GM12878 (cell line): ENCODE measurements around the gene NLRP9. TPM values are rescaled to one million over a fixed set of nuclear protein-coding genes. Genes with fewer than 3 reads are reported as not detected.

Experiments
- ATAC-seq: fragments of 200-7000 bp; cut with Tn5 transposase; 3 replicates; pipeline ENCODE4 v1.9.1; 2020; ENCODE audit warnings: mild to moderate bottlenecking, moderate library complexity
- BruUV-seq: library from RNA; stranded (reverse); fragments of 400-500 nt; replicated peaks from 2 replicates; lab custom pipeline; 2021; lab: Mats Ljungman, UMichigan
- CTCF ChIA-PET: fragments of 300-600 bp; sonication (Branson Sonifier 250); formaldehyde crosslinking; extraction: SDS; loops from one replicate; lab custom pipeline; 2021; ENCODE audit warnings: inconsistent platforms; lab: Yijun Ruan, JAX
- POLR2A ChIA-PET: fragments of 350-600 bp; formaldehyde crosslinking; extraction: SDS; loops from one replicate; lab custom pipeline; 2021; ENCODE audit warnings: inconsistent platforms; lab: Charles Lee
- RAD21 ChIA-PET: fragments of 300-600 bp; sonication (Branson Sonifier 250); formaldehyde crosslinking; loops from one replicate; lab custom pipeline; 2023; ENCODE audit warnings: antibody characterized with exemption; ENCODE audit not compliant: unreplicated experiment; lab: Charles Lee
- SMC1A ChIA-PET: fragments of 300-600 bp; sonication (Branson Sonifier 250); formaldehyde crosslinking; loops from one replicate; lab custom pipeline; 2023; ENCODE audit not compliant: unreplicated experiment, uncharacterized antibody; lab: Charles Lee
- DNase-seq: peaks from one replicate; pipeline ENCODE4 v3.0.0-alpha.2; 2011; ENCODE audit warnings: low read depth, low spot score
- FAIRE-seq: peaks from 3 replicates; lab custom pipeline; 2011; peaks lifted over from hg19 to GRCh38; lab: Jason Lieb, UNC
- H2AFZ ChIP-seq: 2 replicates; pipeline ENCODE4 v1.6.0; 2011; ENCODE audit warnings: low read depth, low read length, control low read depth; ENCODE audit not compliant: control insufficient read depth
- H3K27ac ChIP-seq: 2 replicates; pipeline ENCODE4 v1.5.1; 2011; ENCODE audit warnings: control low read depth; ENCODE audit not compliant: control insufficient read depth, insufficient read depth
- H3K27me3 ChIP-seq, 2 experiments: replicated peaks in 1 of 2; 2 replicates each; pipeline versions ENCODE4 v1.6.0 to v1.6.1; 2011; ENCODE audit warnings: low read length in 1 of 2; ENCODE audit not compliant: control insufficient read depth in 2 of 2, insufficient read depth in 2 of 2
- H3K36me3 ChIP-seq, 2 experiments: 2 replicates each; pipeline ENCODE4 v1.5.1; 2011; ENCODE audit warnings: low read length in 1 of 2; ENCODE audit not compliant: control insufficient read depth in 2 of 2, insufficient read depth in 2 of 2
- H3K4me1 ChIP-seq: 2 replicates; pipeline ENCODE4 v1.6.1; 2011; ENCODE audit warnings: mild to moderate bottlenecking, low read length, moderate library complexity, mixed read lengths; ENCODE audit not compliant: control insufficient read depth, insufficient read depth
- H3K4me2 ChIP-seq: 2 replicates; pipeline ENCODE4 v1.6.0; 2011; ENCODE audit warnings: control low read depth; ENCODE audit not compliant: control insufficient read depth, insufficient read depth
- H3K4me3 ChIP-seq: fragments of 200-600 bp; sonication (generic); 2 replicates; pipeline ENCODE4 v1.5.1; 2016
- H3K79me2 ChIP-seq: 2 replicates; pipeline ENCODE4 v1.6.0; 2011; ENCODE audit warnings: low read length; ENCODE audit not compliant: control insufficient read depth, insufficient read depth
- H3K9ac ChIP-seq: 2 replicates; pipeline ENCODE4 v1.8.0; 2011; ENCODE audit warnings: low read length, control low read depth, mixed read lengths; ENCODE audit not compliant: control insufficient read depth, insufficient read depth
- H3K9me3 ChIP-seq: replicated peaks from 3 replicates; pipeline ENCODE4 v1.5.1; 2011; ENCODE audit warnings: mild to moderate bottlenecking, low read length; ENCODE audit not compliant: control insufficient read depth, insufficient read depth
- H4K20me1 ChIP-seq: 2 replicates; pipeline ENCODE4 v1.6.0; 2011; ENCODE audit not compliant: control insufficient read depth, insufficient read depth
- ATF7 ChIP-seq: fragments of 450-650 bp; IDR thresholded peaks from 2 replicates; pipeline ENCODE4 v1.6.1; 2016; ENCODE audit warnings: low read depth, mild to moderate bottlenecking
- EED ChIP-seq: sonication (generic); IDR thresholded peaks from 2 replicates; pipeline ENCODE4 v1.6.1; 2016; ENCODE audit warnings: antibody characterized with exemption, low read depth
- EZH2 ChIP-seq: IDR thresholded peaks from 2 replicates; pipeline ENCODE4 v1.6.1; 2012; ENCODE audit warnings: low read depth, mild to moderate bottlenecking, control low read depth, inconsistent platforms, low read length, borderline replicate concordance; ENCODE audit not compliant: control insufficient read depth
- GATAD2B ChIP-seq: fragments of 450-650 bp; conservative IDR thresholded peaks from 2 replicates; pipeline ENCODE4 v1.6.1; 2017; ENCODE audit warnings: low read depth, mild to moderate bottlenecking, moderate library complexity
- HDGF ChIP-seq: fragments of 450-650 bp; IDR thresholded peaks from 2 replicates; pipeline ENCODE4 v1.6.1; 2016; ENCODE audit warnings: antibody characterized with exemption
- JUNB ChIP-seq: IDR thresholded peaks from 2 replicates; pipeline ENCODE4 v1.6.1; 2016; ENCODE audit warnings: antibody characterized with exemption, mild to moderate bottlenecking
- MEF2A ChIP-seq: IDR thresholded peaks from 2 replicates; pipeline ENCODE4 v1.6.1; 2011; ENCODE audit warnings: low read depth, mild to moderate bottlenecking, low read length, moderate library complexity; ENCODE audit not compliant: insufficient read depth
- NR2C2 ChIP-seq: IDR thresholded peaks from 2 replicates; pipeline ENCODE4 v1.6.1; 2011; ENCODE audit warnings: borderline replicate concordance, low read depth; ENCODE audit not compliant: control insufficient read depth, insufficient read length
- RBBP5 ChIP-seq: fragments of 200-600 bp; sonication (generic); conservative IDR thresholded peaks from 2 replicates; pipeline ENCODE4 v1.6.1; 2016
- SMC3 ChIP-seq: IDR thresholded peaks from 2 replicates; pipeline ENCODE4 v1.6.1; 2011; ENCODE audit warnings: low read length, improper control_type of control experiment, borderline replicate concordance
- whole genome bisulfite sequencing: methylation state at CpG from one replicate; pipeline ENCODE4 v1.1.6; 2016; ENCODE audit warnings: low lambda C conversion rate; ENCODE audit not compliant: insufficient replicate concordance, insufficient coverage; ENCODE audit errors: missing lambda C conversion rate; 5-methylcytosine and 5-hydroxymethylcytosine counted together
- in situ Hi-C: fragments of 300-500 bp; cut with MboI; formaldehyde crosslinking; loops from 9 replicates; pipeline ENCODE4 v1.14.3; 2018; ENCODE audit warnings: mixed read lengths
- intact Hi-C: fragments of 100-400 bp; cut with micrococcal nuclease; formaldehyde crosslinking; loops from one replicate; pipeline ENCODE4 v1.14.2; 2022; ENCODE audit not compliant: unreplicated experiment
- polyA plus RNA-seq, 11 experiments: library from polyadenylated mRNA; depleted of rRNA in 4 of 11; unstranded in 6 of 11; stranded (reverse) in 5 of 11; fragments of >200 nt; fragmentation: Nextera tagmentation in 4 of 11; fragmentation: Illumina TruSeq in 1 of 11; extraction: Ambion mirVana in 4 of 11; extraction: Trizol in 1 of 11; gene quantifications; 1 replicate in 1 of 11; 2 replicates in 10 of 11; pipeline versions ENCODE4 v1.2.1 to v1.2.3, GENCODE V29; 2011 to 2016; ENCODE audit warnings: inconsistent platforms in 2 of 11, missing spikeins in 2 of 11, low read depth in 1 of 11
- total RNA-seq, 4 experiments: library from RNA; depleted of rRNA in 3 of 4; stranded (reverse); fragments of >200 nt in 3 of 4; fragmentation: Illumina TruSeq in 1 of 4; extraction: Trizol in 1 of 4; gene quantifications; 2 replicates each; pipeline versions ENCODE4 v1.2.1 to v1.2.3, GENCODE V29; 2013 to 2021
- TF ChIP-seq, protein P1 (sequence below): fragments of 450-650 bp; IDR thresholded peaks from 2 replicates; pipeline ENCODE4 v1.6.1; 2017; ENCODE audit warnings: mild to moderate bottlenecking, moderate library complexity
- TF ChIP-seq, protein P2 (sequence below): IDR thresholded peaks from 2 replicates; pipeline ENCODE4 v1.6.1; 2011; ENCODE audit warnings: mild to moderate bottlenecking, low read depth, low read length, moderate library complexity; ENCODE audit not compliant: insufficient replicate concordance
- TF ChIP-seq, protein P3 (sequence below): fragments of 450-650 bp; IDR thresholded peaks from 2 replicates; pipeline ENCODE4 v1.6.1; 2017; ENCODE audit warnings: antibody characterized with exemption, mild to moderate bottlenecking, moderate library complexity
- TF ChIP-seq, protein P4 (sequence below): IDR thresholded peaks from 2 replicates; pipeline ENCODE4 v1.6.1; 2011; ENCODE audit warnings: low read depth, mild to moderate bottlenecking, low read length, moderate library complexity, borderline replicate concordance; ENCODE audit errors: extremely low read depth

NLRP9 gene
- total and polyA plus RNA-seq, 10 of the 15 experiments (the other 5 are each of a cell fraction or from before 2014, with no cell fraction given), result not detected

DNA sequence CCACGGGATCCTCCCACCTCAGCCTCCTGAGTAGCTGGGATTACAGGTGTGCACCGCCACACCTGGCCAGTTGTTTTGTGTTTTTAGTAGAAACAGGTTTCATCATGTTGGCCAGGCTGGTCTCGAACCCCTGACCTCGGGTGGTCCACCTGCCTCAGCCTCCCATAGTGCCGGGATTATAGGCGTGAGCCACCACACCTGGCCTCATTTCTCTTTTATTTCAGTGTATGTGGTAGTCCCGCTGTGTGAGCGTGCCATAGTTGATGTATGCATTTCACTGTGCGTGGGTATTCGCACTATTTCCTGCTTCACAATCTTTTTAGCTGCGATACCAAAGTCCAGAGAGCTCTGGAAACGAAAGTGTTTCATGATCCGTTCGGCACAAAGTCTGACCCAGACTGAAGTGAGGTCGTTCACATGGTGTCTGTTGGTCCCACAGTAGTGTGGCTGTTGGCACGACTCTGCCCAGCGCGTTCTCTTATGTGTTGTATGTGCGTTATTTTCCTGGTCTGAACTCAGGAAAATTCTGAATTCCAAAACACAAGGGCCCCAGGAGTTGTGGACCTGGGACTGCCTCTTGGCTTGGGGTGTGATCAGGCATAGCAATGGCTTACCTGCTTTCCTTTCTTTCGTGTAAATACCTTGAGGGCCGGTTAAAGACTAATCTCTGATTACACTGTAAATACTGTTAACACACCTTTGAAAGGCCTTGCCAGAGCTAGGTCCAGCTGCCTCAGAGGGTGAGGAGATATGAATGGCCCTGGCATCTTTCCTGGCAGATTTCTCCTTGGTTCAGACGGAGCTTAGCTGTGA is 54.5 kb downstream of the NLRP9 start:
- Histone ChIP-seq H3K27ac (no peak overlapping the region), H3K4me2 (no peak overlapping the region), H3K4me3 (no peak overlapping the region), H3K9me3 (no peaks in the 10 kb centered on the region), H3K27me3 (no peaks in the 10 kb centered on the region), H3K4me1 (peaks cover 15% of the 10 kb centered on the region), H3K9ac (no peak overlapping the region), H4K20me1 (peaks cover 12% of the 10 kb centered on the region), H3K79me2 (peaks cover 32% of the 10 kb centered on the region), H2AFZ (no peak overlapping the region), H3K36me3 (peaks cover 26 to 27% of the 10 kb centered on the region in 2 experiments)
- no peak for ATAC-seq
- ChIA-PET SMC1A (no interaction called here), CTCF (interaction anchor here (0.8 kb wide), 1 partner anchor 29 kb away, joined by 3 read pairs; the partner anchor contains the start of gene U2AF2), RAD21 (no interaction called here), POLR2A (no interaction called here)
- in situ Hi-C loops (no loop called here), intact Hi-C loops (no loop called here)
- 92% methylated on average over 22 of the region's 22 CpGs for WGBS
- no peak for FAIRE-seq
- no peak for DNase-seq
- no TSS peak for BruUV-seq
- no peak for TF ChIP-seq NR2C2
- TF ChIP-seq SMC3, result no peak
- TF ChIP-seq EZH2, result no peak
- no peak for TF ChIP-seq EED
- TF ChIP-seq HDGF, result no peak
- TF ChIP-seq, protein P1, sequence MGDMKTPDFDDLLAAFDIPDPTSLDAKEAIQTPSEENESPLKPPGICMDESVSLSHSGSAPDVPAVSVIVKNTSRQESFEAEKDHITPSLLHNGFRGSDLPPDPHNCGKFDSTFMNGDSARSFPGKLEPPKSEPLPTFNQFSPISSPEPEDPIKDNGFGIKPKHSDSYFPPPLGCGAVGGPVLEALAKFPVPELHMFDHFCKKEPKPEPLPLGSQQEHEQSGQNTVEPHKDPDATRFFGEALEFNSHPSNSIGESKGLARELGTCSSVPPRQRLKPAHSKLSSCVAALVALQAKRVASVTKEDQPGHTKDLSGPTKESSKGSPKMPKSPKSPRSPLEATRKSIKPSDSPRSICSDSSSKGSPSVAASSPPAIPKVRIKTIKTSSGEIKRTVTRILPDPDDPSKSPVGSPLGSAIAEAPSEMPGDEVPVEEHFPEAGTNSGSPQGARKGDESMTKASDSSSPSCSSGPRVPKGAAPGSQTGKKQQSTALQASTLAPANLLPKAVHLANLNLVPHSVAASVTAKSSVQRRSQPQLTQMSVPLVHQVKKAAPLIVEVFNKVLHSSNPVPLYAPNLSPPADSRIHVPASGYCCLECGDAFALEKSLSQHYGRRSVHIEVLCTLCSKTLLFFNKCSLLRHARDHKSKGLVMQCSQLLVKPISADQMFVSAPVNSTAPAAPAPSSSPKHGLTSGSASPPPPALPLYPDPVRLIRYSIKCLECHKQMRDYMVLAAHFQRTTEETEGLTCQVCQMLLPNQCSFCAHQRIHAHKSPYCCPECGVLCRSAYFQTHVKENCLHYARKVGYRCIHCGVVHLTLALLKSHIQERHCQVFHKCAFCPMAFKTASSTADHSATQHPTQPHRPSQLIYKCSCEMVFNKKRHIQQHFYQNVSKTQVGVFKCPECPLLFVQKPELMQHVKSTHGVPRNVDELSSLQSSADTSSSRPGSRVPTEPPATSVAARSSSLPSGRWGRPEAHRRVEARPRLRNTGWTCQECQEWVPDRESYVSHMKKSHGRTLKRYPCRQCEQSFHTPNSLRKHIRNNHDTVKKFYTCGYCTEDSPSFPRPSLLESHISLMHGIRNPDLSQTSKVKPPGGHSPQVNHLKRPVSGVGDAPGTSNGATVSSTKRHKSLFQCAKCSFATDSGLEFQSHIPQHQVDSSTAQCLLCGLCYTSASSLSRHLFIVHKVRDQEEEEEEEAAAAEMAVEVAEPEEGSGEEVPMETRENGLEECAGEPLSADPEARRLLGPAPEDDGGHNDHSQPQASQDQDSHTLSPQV, result no peak
- no peak for TF ChIP-seq GATAD2B
- TF ChIP-seq MEF2A, result no peak
- no peak for TF ChIP-seq JUNB
- TF ChIP-seq, protein P2, sequence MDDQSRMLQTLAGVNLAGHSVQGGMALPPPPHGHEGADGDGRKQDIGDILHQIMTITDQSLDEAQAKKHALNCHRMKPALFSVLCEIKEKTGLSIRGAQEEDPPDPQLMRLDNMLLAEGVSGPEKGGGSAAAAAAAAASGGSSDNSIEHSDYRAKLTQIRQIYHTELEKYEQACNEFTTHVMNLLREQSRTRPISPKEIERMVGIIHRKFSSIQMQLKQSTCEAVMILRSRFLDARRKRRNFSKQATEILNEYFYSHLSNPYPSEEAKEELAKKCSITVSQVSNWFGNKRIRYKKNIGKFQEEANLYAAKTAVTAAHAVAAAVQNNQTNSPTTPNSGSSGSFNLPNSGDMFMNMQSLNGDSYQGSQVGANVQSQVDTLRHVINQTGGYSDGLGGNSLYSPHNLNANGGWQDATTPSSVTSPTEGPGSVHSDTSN, result no peak
- no peak for TF ChIP-seq RBBP5
- TF ChIP-seq, protein P3, sequence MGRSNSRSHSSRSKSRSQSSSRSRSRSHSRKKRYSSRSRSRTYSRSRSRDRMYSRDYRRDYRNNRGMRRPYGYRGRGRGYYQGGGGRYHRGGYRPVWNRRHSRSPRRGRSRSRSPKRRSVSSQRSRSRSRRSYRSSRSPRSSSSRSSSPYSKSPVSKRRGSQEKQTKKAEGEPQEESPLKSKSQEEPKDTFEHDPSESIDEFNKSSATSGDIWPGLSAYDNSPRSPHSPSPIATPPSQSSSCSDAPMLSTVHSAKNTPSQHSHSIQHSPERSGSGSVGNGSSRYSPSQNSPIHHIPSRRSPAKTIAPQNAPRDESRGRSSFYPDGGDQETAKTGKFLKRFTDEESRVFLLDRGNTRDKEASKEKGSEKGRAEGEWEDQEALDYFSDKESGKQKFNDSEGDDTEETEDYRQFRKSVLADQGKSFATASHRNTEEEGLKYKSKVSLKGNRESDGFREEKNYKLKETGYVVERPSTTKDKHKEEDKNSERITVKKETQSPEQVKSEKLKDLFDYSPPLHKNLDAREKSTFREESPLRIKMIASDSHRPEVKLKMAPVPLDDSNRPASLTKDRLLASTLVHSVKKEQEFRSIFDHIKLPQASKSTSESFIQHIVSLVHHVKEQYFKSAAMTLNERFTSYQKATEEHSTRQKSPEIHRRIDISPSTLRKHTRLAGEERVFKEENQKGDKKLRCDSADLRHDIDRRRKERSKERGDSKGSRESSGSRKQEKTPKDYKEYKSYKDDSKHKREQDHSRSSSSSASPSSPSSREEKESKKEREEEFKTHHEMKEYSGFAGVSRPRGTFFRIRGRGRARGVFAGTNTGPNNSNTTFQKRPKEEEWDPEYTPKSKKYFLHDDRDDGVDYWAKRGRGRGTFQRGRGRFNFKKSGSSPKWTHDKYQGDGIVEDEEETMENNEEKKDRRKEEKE, result no peak
- no peak for TF ChIP-seq ATF7
- TF ChIP-seq, protein P4, sequence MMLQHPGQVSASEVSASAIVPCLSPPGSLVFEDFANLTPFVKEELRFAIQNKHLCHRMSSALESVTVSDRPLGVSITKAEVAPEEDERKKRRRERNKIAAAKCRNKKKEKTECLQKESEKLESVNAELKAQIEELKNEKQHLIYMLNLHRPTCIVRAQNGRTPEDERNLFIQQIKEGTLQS, result no peak
